Measurements from ENCODE around the gene L1TD1.
"Not testable (repeated sequence)": the region's sequence is repeated elsewhere in the genome, so short reads cannot be mapped to it uniquely, and the experiment has no call there.

L1TD1 gene, protein sequence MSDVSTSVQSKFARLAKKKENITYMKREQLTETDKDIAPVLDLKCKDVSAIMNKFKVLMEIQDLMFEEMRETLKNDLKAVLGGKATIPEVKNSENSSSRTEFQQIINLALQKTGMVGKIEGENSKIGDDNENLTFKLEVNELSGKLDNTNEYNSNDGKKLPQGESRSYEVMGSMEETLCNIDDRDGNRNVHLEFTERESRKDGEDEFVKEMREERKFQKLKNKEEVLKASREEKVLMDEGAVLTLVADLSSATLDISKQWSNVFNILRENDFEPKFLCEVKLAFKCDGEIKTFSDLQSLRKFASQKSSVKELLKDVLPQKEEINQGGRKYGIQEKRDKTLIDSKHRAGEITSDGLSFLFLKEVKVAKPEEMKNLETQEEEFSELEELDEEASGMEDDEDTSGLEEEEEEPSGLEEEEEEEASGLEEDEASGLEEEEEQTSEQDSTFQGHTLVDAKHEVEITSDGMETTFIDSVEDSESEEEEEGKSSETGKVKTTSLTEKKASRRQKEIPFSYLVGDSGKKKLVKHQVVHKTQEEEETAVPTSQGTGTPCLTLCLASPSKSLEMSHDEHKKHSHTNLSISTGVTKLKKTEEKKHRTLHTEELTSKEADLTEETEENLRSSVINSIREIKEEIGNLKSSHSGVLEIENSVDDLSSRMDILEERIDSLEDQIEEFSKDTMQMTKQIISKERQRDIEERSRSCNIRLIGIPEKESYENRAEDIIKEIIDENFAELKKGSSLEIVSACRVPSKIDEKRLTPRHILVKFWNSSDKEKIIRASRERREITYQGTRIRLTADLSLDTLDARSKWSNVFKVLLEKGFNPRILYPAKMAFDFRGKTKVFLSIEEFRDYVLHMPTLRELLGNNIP

DNA sequence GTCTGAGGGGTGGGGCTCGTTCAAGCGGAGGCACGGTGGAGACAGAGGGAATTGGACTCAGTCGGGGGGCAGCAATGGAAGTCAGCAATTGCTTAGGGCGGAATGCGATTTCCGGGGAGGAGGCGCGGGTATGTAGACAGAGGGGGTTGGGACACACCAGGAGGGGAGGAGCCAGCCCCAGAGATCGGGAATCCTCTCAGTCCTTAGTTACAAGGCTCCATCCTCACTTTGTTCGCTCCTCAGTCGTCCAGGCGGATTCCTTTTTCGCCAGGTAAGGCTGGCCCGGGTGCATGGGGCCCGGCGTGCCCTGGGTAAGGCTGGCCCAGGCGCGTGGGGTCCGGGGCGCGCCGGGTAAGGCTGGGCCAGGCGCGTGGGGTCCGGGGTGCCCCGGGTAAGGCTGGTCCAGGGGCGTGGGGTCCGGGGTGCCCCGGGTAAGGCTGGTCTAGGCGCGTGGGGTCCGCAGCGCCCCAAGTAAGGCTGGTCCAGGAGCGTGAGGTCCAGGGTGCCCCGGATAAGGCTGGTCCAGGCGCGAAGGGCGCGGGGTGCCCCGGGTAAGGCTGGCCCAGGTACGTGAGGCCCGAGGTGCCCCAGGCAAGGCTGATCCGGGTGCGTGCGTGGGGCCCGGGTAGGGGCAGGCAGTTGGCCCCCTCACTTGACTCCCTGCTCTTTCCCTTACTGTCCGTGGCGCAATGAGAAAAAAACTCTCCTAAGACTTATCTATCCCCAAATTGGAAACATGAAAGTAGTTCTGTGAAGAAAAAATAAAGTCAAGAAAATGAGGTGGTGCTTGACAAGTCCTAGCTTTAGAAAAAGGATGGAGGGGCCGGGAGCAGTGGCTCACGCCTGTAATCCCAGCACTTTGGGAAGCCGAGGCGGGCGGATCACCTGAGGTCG, at the start of gene L1TD1:
Gene L1TD1 (plus strand): TSS at position 199 of the 894 bp plus-strand sequence. CDS start 11,780 bp downstream, outside the sequence.
- peak; percentile 37 for DNase-seq
- TF ChIP-seq, protein P1, sequence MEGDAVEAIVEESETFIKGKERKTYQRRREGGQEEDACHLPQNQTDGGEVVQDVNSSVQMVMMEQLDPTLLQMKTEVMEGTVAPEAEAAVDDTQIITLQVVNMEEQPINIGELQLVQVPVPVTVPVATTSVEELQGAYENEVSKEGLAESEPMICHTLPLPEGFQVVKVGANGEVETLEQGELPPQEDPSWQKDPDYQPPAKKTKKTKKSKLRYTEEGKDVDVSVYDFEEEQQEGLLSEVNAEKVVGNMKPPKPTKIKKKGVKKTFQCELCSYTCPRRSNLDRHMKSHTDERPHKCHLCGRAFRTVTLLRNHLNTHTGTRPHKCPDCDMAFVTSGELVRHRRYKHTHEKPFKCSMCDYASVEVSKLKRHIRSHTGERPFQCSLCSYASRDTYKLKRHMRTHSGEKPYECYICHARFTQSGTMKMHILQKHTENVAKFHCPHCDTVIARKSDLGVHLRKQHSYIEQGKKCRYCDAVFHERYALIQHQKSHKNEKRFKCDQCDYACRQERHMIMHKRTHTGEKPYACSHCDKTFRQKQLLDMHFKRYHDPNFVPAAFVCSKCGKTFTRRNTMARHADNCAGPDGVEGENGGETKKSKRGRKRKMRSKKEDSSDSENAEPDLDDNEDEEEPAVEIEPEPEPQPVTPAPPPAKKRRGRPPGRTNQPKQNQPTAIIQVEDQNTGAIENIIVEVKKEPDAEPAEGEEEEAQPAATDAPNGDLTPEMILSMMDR (IDR thresholded peaks at IDR 0.05) = no peak
- peaks cover 33% of the 10 kb centered on the region for H3K4me1 Mint-ChIP-seq
- peaks cover 20% of the 10 kb centered on the region for H3K9me3 Mint-ChIP-seq
- no peaks in the 10 kb centered on the region for H3K36me3 Mint-ChIP-seq (ENCODE audit: low read depth)
- peak within 1 kb of the TSS; percentile 41 for H3K27ac Mint-ChIP-seq
- H3K4me3 Mint-ChIP-seq = peak within 1 kb of the TSS; percentile 80
- peaks cover 65% of the 10 kb centered on the region for H3K27me3 Mint-ChIP-seq (ENCODE audit: low read depth, poor library complexity)

- no peak for DNase-seq
- no peaks in the 10 kb centered on the region for H3K27me3 Mint-ChIP-seq (ENCODE audit: low read depth, poor library complexity)
- H3K36me3 Mint-ChIP-seq (ENCODE audit: low read depth) = no peaks in the 10 kb centered on the region
- TF ChIP-seq, protein P1 (IDR thresholded peaks at IDR 0.05) = no peak
- no peak overlapping the region for H3K4me3 Mint-ChIP-seq
- no peaks in the 10 kb centered on the region for H3K4me1 Mint-ChIP-seq
- H3K9me3 Mint-ChIP-seq = no peaks in the 10 kb centered on the region
- no peak overlapping the region for H3K27ac Mint-ChIP-seq
Measured at GRCh38 chr1:62159940-62160348, 34.7 kb upstream of the L1TD1 start.

DNA sequence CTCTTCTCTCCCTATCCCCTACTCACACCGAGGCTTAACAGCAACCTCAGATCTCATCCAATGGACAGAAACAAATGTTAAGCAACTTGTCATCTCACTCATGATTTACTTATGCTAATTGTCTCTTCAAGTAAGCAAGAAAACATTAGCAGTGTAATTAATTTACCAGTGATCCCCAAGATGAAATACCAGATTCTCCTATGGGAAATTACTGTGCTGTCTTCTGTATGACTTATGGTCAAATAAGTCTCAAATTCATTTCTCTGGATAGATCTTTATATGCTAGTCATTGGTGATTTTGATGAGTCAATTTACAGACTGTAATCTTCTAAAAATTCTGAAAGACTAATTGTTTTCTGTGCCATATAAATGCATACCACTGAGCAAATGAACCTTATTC, 32.9 kb upstream of the L1TD1 start:
- no peaks in the 10 kb centered on the region for H3K36me3 Mint-ChIP-seq (ENCODE audit: low read depth)
- no peak for DNase-seq
- no peaks in the 10 kb centered on the region for H3K9me3 Mint-ChIP-seq
- TF ChIP-seq, protein P1 (IDR thresholded peaks at IDR 0.05) = no peak
- no peaks in the 10 kb centered on the region for H3K27me3 Mint-ChIP-seq (ENCODE audit: low read depth, poor library complexity)
- H3K4me3 Mint-ChIP-seq = no peak overlapping the region
- H3K27ac Mint-ChIP-seq = no peak overlapping the region
- no peaks in the 10 kb centered on the region for H3K4me1 Mint-ChIP-seq

GRCh38 chr1:62170380-62170779, 24.3 kb upstream of the L1TD1 start:
- peak overlapping the region; percentile 29 for H3K27ac Mint-ChIP-seq
- H3K27me3 Mint-ChIP-seq (ENCODE audit: low read depth, poor library complexity) = peaks cover 18% of the 10 kb centered on the region
- not testable (repeated sequence) for H3K4me3 Mint-ChIP-seq; DNase-seq; H3K36me3 Mint-ChIP-seq (ENCODE audit: low read depth); H3K9me3 Mint-ChIP-seq
- peaks cover 13% of the 10 kb centered on the region for H3K4me1 Mint-ChIP-seq

- H3K9me3 Mint-ChIP-seq = no peaks in the 10 kb centered on the region
- H3K4me3 Mint-ChIP-seq = no peak overlapping the region
- H3K4me1 Mint-ChIP-seq = peaks cover 17% of the 10 kb centered on the region
- H3K36me3 Mint-ChIP-seq (ENCODE audit: low read depth) = no peaks in the 10 kb centered on the region
- TF ChIP-seq, protein P1 (IDR thresholded peaks at IDR 0.05) = peak; percentile 77
- H3K27me3 Mint-ChIP-seq (ENCODE audit: low read depth, poor library complexity) = peaks cover 14% of the 10 kb centered on the region
- no peak overlapping the region for H3K27ac Mint-ChIP-seq
- peak; percentile 58 for DNase-seq
Measured at GRCh38 chr1:62175568-62176179, 19.0 kb upstream of the L1TD1 start.

Measured in nephron progenitor cell (in vitro differentiated cells).